Germinal center (tissue), 1 donor: ENCODE measurements around the gene SOHLH1.

Experiments
- DNase-seq: peaks from one replicate; pipeline ENCODE4 v3.0.0; 2012; ENCODE audit warnings: mixed read lengths, low spot score

Gene SOHLH1, protein sequence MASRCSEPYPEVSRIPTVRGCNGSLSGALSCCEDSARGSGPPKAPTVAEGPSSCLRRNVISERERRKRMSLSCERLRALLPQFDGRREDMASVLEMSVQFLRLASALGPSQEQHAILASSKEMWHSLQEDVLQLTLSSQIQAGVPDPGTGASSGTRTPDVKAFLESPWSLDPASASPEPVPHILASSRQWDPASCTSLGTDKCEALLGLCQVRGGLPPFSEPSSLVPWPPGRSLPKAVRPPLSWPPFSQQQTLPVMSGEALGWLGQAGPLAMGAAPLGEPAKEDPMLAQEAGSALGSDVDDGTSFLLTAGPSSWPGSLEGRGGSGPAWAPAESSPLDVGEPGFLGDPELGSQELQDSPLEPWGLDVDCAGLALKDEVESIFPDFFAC

GRCh38 chr9:135699440-135699839 is at the start of gene SOHLH1:
SOHLH1 (minus strand) TSS chr9:135699481; CDS start chr9:135699467, 14 bp downstream.
- no peak for DNase-seq

DNA sequence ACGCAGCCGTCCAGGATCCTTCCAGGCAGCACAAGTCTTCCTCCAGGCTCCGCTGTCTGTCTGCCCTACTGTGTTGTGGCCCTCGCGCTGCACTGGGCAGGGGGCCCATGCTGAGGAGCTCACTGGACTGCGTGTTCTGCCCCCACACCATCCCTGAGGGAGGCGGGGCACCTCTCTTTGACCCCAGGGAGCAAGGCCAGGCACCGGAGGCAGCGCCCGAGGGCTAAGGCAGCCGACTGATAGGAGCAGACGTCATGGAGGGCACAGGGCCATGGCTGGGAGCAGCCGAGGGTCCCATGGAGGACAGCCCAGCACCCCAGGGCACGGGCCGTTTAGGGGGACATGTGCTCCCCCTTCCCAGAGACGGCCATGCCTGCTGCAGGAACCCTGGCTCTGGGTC is 49.4 kb upstream of the SOHLH1 start:
- DNase-seq: no peak

GRCh38 chr9:135747311-135747710 is 48.0 kb upstream of the SOHLH1 start:
- DNase-seq: no peak

GRCh38 chr9:135746565-135746964 is 47.3 kb upstream of the SOHLH1 start:
- no peak for DNase-seq

DNA sequence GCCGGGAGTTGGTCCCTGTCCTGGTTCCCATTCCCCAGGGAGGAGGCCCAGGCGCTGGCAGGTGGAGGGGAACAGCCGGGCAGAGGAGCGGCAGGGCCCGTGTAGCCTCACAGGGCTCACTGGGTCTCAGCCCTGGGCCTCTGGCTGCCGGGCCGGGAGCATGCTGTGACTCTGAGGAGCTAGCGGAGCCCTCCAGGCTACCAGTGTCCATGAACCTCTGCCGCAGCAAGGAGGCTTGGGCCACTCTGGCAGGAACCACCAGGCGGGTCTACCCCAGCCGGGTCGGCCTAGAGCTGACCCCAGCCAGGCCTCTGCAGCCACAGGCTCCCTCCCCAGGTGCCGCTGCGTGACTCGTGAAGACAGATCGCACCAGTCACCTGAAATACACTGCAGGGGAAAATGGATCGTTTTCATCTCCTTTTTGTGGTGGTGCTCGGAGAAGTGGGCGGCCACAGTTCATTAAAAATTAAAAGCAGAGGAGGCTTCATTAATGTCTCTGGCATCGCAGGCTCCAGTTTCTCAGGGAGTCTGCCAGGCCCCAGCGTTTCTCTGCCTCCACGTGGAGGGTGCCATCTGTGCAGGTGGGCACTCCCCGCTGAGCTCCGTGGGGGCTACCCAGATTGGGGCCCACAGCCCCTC is 46.5 kb upstream of the SOHLH1 start:
- DNase-seq: no peak

- DNase-seq: no peak
Measured at GRCh38 chr9:135745189-135745588, 45.9 kb upstream of the SOHLH1 start.

GRCh38 chr9:135744333-135745070 is 45.2 kb upstream of the SOHLH1 start:
- DNase-seq: no peak

- DNase-seq: no peak
Measured at GRCh38 chr9:135743546-135744332, 44.5 kb upstream of the SOHLH1 start.

- DNase-seq: no peak
Measured at GRCh38 chr9:135743021-135743420, 43.7 kb upstream of the SOHLH1 start.

GRCh38 chr9:135741276-135742219 is 42.3 kb upstream of the SOHLH1 start:
- DNase-seq: no peak

GRCh38 chr9:135739271-135740220 is 40.3 kb upstream of the SOHLH1 start:
- no peak for DNase-seq

DNA sequence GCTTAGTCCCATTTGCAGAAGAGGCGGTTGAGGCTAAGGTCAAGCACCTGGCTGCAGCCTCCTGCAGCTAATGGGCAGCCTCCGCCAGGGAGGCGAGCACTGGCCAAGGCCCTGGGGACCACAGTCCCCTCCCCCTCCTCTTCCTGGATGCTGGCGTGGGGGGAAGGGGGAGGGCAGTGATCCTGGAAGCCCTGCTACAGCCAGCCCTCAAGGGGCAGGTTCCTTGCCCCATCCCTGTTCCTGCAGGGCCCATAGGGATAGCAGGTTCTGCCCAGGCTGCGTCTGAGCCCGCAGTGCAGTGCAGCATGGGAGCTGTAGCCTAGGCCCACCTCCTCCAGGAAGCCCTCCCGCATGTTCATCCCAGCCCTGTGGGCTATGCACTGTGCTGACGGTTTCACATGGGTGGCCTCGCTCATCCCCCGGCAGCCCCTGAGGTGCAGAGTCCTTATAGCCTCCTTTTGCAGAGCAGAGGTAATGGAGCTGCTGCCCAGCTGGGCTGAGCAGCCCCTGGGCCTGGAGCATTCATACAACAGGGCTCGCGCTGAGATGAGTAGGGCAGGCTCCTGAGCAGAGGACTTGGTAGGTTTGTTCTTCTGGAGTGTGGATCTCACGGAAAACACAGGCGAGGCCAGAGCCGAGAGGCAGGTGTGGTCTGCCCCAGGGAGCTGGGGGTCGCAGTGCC is 38.7 kb upstream of the SOHLH1 start:
- no peak for DNase-seq

DNA sequence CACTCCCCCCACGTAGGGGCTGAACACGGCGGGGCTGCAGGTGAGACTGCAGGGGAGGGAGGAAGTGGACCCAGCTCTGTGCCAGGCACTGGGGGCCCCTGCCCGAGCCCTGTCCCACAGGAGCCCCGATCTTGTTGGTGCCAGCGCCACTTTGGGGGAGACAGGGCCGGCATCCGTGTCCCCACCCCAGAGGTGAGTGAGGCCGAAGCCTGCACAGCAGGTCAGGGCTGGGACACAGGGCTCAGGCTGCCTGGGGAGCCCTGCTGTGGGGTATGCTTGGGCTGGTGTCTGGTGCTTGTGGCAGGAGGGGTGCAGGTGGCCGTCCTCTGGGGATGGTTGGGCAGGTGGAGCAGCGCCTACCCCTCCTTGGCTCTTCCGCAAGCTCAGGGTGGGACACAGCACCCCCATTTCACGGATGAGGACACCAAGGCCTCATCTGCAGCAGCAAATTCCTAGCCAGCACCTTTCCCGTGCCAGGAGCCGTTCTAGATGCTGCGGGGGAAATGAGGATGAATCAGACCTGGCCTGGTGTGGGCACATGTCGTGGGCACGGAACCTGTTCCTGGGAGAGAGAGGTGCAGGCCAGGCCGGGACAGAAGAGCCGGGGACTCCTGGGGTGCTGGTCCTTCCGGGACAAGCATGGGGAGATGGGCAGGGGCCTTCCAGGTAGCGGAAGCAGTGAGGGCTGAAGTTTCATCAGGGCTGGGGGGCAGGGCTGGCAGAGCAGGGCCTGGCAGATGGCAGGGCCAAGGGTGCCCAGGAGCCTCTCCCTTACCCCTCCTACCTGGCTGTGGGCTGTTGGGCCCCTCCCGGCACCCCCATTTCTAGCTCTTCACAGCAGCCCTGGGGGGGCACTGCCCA is 37.9 kb upstream of the SOHLH1 start:
- DNase-seq: no peak

- DNase-seq: no peak
Measured at GRCh38 chr9:135736272-135736978, 37.1 kb upstream of the SOHLH1 start.

- DNase-seq: no peak
Measured at GRCh38 chr9:135734616-135735144, 35.4 kb upstream of the SOHLH1 start.

- DNase-seq: no peak
Measured at GRCh38 chr9:135732569-135733257, 33.4 kb upstream of the SOHLH1 start.

DNA sequence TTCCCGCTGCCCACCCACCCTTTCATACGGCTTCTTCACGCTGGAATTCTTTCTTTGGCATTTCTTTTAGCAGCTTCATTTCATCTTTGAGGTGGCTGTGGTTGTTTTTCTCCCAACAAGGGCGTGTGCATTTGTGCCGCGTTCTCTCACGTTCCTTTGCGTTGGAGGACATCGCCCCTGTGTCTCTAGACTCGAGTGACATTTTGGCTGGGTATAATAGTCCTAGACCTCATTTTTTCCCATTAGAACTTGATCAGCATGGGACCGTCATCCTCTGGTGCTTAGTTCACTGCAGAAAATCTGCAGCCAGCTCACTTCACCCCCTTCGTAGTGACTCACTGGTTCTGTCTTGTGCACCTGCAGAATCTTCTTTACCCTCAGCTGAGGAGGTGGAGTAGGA is 32.2 kb upstream of the SOHLH1 start:
- DNase-seq: no peak
